Suprapubic skin (tissue), 4 donors: ENCODE results near the gene POLE. TPM values are rescaled to one million over a fixed set of nuclear protein-coding genes. Genes with fewer than 3 reads are reported as not detected.

Experiments
- DNase-seq, 2 donors: peaks; one replicate each; pipeline ENCODE4 v3.0.0-alpha.2; 2019; ENCODE audit warnings: low spot score in 2 of 2
- H3K27ac ChIP-seq: fragments of 200-600 bp; sonication (generic); one replicate; pipeline ENCODE4 v1.5.1; 2019
- H3K27me3 ChIP-seq: fragments of 200-600 bp; sonication (generic); one replicate; pipeline ENCODE4 v1.5.1; 2019
- H3K36me3 ChIP-seq: fragments of 200-600 bp; sonication (generic); one replicate; pipeline ENCODE4 v1.5.1; 2019
- H3K4me1 ChIP-seq: fragments of 200-600 bp; sonication (generic); one replicate; pipeline ENCODE4 v1.5.1; 2019
- H3K4me3 ChIP-seq: fragments of 200-600 bp; sonication (generic); one replicate; pipeline ENCODE4 v1.5.1; 2019; ENCODE audit warnings: mild to moderate bottlenecking
- H3K9me3 ChIP-seq: fragments of 200-600 bp; sonication (generic); one replicate; pipeline ENCODE4 v1.5.1; 2019
- CTCF ChIP-seq, 2 donors: fragments of 200-600 bp in 1 of 2; fragments of 450-650 bp in 1 of 2; sonication (generic) in 1 of 2; IDR thresholded peaks; one replicate each; pipeline ENCODE4 v1.5.1; 2016 to 2019; ENCODE audit warnings: antibody characterized with exemption in 2 of 2, mild to moderate bottlenecking in 1 of 2, moderate library complexity in 1 of 2
- EP300 ChIP-seq: sonication (generic); formaldehyde crosslinking; IDR thresholded peaks from one replicate; pipeline ENCODE4 v1.6.1; 2017; ENCODE audit warnings: antibody characterized with exemption
- POLR2A ChIP-seq, 2 donors: fragments of 450-650 bp; IDR thresholded peaks; one replicate each; pipeline ENCODE4 v1.6.1; 2017; ENCODE audit warnings: antibody characterized with exemption in 2 of 2, mild to moderate bottlenecking in 2 of 2, moderate library complexity in 2 of 2
- POLR2AphosphoS5 ChIP-seq, 3 donors: sonication (generic); formaldehyde crosslinking; IDR thresholded peaks; one replicate each; pipeline ENCODE4 v1.6.1; 2017; ENCODE audit warnings: antibody characterized with exemption in 3 of 3
- WGBS: methylation state at CpG from one replicate; pipeline ENCODE4 v1.1.5; 2018; 5-methylcytosine and 5-hydroxymethylcytosine counted together
- total RNA-seq, 4 donors: library from RNA; depleted of rRNA; stranded (reverse); fragments of >200 nt; gene quantifications; one replicate each; pipeline ENCODE4 v1.1.0, GENCODE V29; 2016

The POLE gene
- total RNA-seq, 4 donors from 2014 or later: 34.1 to 130 (median 43.3) TPM

GRCh38 chr12:132659146-132659545, 28.0 kb downstream of the POLE start:
- TF ChIP-seq CTCF (IDR thresholded peaks at IDR 0.05): no peak
- no peak for TF ChIP-seq POLR2AphosphoS5 (IDR thresholded peaks at IDR 0.05)
- no peak for TF ChIP-seq EP300
- no peak for TF ChIP-seq POLR2A (IDR thresholded peaks at IDR 0.05)
- Histone ChIP-seq H3K27me3 (no peaks in the 10 kb centered on the region), H3K4me3 (no peak overlapping the region), H3K4me1 (no peaks in the 10 kb centered on the region), H3K27ac (no peak overlapping the region), H3K36me3 (peaks cover 99% of the 10 kb centered on the region), H3K9me3 (no peaks in the 10 kb centered on the region)
- no peak for DNase-seq
- 97% methylated on average over 15 of the region's 16 CpGs for WGBS

GRCh38 chr12:132658149-132658894, 28.8 kb downstream of the POLE start:
- H3K27ac ChIP-seq: no peak overlapping the region
- H3K4me1 ChIP-seq: no peaks in the 10 kb centered on the region
- H3K4me3 ChIP-seq: no peak overlapping the region
- H3K36me3 ChIP-seq: peaks cover 98% of the 10 kb centered on the region
- TF ChIP-seq CTCF (IDR thresholded peaks at IDR 0.05): no peak
- no peak for TF ChIP-seq EP300
- no peak for TF ChIP-seq POLR2A (IDR thresholded peaks at IDR 0.05)
- TF ChIP-seq POLR2AphosphoS5 (IDR thresholded peaks at IDR 0.05): no peak
- 89% methylated on average over 32 of the region's 32 CpGs for WGBS
- H3K9me3 ChIP-seq: no peaks in the 10 kb centered on the region
- no peak for DNase-seq
- no peaks in the 10 kb centered on the region for H3K27me3 ChIP-seq

GRCh38 chr12:132657004-132657727, 30.0 kb downstream of the POLE start:
- Histone ChIP-seq H3K4me1 (no peaks in the 10 kb centered on the region), H3K27me3 (no peaks in the 10 kb centered on the region), H3K27ac (no peak overlapping the region), H3K9me3 (no peaks in the 10 kb centered on the region), H3K36me3 (peaks cover 93% of the 10 kb centered on the region), H3K4me3 (no peak overlapping the region)
- 95% methylated on average over 9 of the region's 12 CpGs for WGBS
- no peak for DNase-seq
- no peak for TF ChIP-seq CTCF (IDR thresholded peaks at IDR 0.05)
- TF ChIP-seq POLR2AphosphoS5 (IDR thresholded peaks at IDR 0.05): no peak
- TF ChIP-seq EP300: no peak
- TF ChIP-seq POLR2A (IDR thresholded peaks at IDR 0.05): no peak

GRCh38 chr12:132653567-132654290, 33.4 kb downstream of the POLE start:
- no peaks in the 10 kb centered on the region for H3K4me1 ChIP-seq
- no peaks in the 10 kb centered on the region for H3K27me3 ChIP-seq
- DNase-seq: no peak
- H3K9me3 ChIP-seq: no peaks in the 10 kb centered on the region
- WGBS: 82% methylated on average over 7 of the region's 7 CpGs
- TF ChIP-seq CTCF (IDR thresholded peaks at IDR 0.05): no peak
- TF ChIP-seq EP300: no peak
- H3K36me3 ChIP-seq: peaks cover 82% of the 10 kb centered on the region
- no peak overlapping the region for H3K4me3 ChIP-seq
- no peak overlapping the region for H3K27ac ChIP-seq
